GM23338 (cell line): ENCODE results near the gene ZNF697. TPM values are rescaled to one million over a fixed set of nuclear protein-coding genes. Genes with fewer than 3 reads are reported as not detected.
A peak's percentile ranks its signal among the peaks of the same experiment; 100 is the strongest.

Source experiments
- ATAC-seq: fragments of 200-7000 bp; cut with Tn5 transposase; 3 replicates; pipeline ENCODE4 v1.9.1; 2020
- DNase-seq: peaks from one replicate; pipeline ENCODE4 v3.0.0-alpha.2; 2015; ENCODE audit warnings: low spot score
- H2AFZ ChIP-seq: fragments of 200-600 bp; sonication (generic); 2 replicates; pipeline ENCODE4 v1.8.0; 2016; ENCODE audit warnings: antibody characterized with exemption, mild to moderate bottlenecking, moderate library complexity
- H3F3A ChIP-seq: fragments of 200-600 bp; sonication (generic); replicated peaks from 2 replicates; pipeline ENCODE4 v1.8.0; 2017; ENCODE audit warnings: antibody characterized with exemption, mixed run types, low read depth
- H3K27ac ChIP-seq: fragments of 200-600 bp; sonication (generic); 2 replicates; pipeline ENCODE4 v1.6.1; 2016; ENCODE audit warnings: low read depth
- H3K27me3 ChIP-seq: fragments of 200-600 bp; sonication (generic); 2 replicates; pipeline ENCODE4 v1.8.0; 2016; ENCODE audit warnings: mild to moderate bottlenecking, mixed run types, moderate library complexity; ENCODE audit not compliant: insufficient read depth
- H3K36me3 ChIP-seq: fragments of 200-600 bp; sonication (generic); 2 replicates; pipeline ENCODE4 v1.8.0; 2016; ENCODE audit warnings: mild to moderate bottlenecking; ENCODE audit not compliant: insufficient read depth
- H3K4me1 ChIP-seq: fragments of 200-600 bp; sonication (generic); 2 replicates; pipeline ENCODE4 v1.8.0; 2016; ENCODE audit warnings: mild to moderate bottlenecking, moderate library complexity; ENCODE audit not compliant: insufficient read depth
- H3K4me2 ChIP-seq: fragments of 200-600 bp; sonication (generic); 2 replicates; pipeline ENCODE4 v1.7.1; 2017; ENCODE audit warnings: mixed run types
- H3K4me3 ChIP-seq: fragments of 200-600 bp; sonication (generic); 2 replicates; pipeline ENCODE4 v1.6.1; 2016; ENCODE audit warnings: mixed run types
- H3K79me2 ChIP-seq: fragments of 200-600 bp; sonication (generic); replicated peaks from 2 replicates; pipeline ENCODE4 v1.8.0; 2017; ENCODE audit warnings: mild to moderate bottlenecking; ENCODE audit not compliant: insufficient read depth
- H3K9me2 ChIP-seq: fragments of 200-600 bp; sonication (generic); 2 replicates; pipeline ENCODE4 v1.8.0; 2017; ENCODE audit not compliant: insufficient read depth
- H4K20me1 ChIP-seq: fragments of 200-600 bp; sonication (generic); replicated peaks from 2 replicates; pipeline ENCODE4 v1.8.0; 2017; ENCODE audit warnings: mild to moderate bottlenecking; ENCODE audit not compliant: insufficient read depth
- H3K27ac Mint-ChIP-seq: 2 replicates; pipeline ENCODE4 v1.8.0; 2020; ENCODE audit warnings: inconsistent platforms, mild to moderate bottlenecking, moderate library complexity, mixed read lengths
- H3K27me3 Mint-ChIP-seq: 3 replicates; pipeline ENCODE4 v1.8.0; 2022; ENCODE audit warnings: low read depth, mild to moderate bottlenecking, moderate library complexity, mixed read lengths, inconsistent platforms; ENCODE audit not compliant: insufficient read depth, poor library complexity
- H3K36me3 Mint-ChIP-seq: 3 replicates; pipeline ENCODE4 v1.8.0; 2021; ENCODE audit warnings: low read depth, mild to moderate bottlenecking, inconsistent platforms, moderate library complexity, mixed read lengths
- H3K4me1 Mint-ChIP-seq: 3 replicates; pipeline ENCODE4 v1.8.0; 2020; ENCODE audit warnings: mild to moderate bottlenecking, inconsistent platforms, mixed read lengths
- H3K4me3 Mint-ChIP-seq: 3 replicates; pipeline ENCODE4 v1.8.0; 2021; ENCODE audit warnings: moderate library complexity, mild to moderate bottlenecking, inconsistent platforms, mixed read lengths
- H3K9me3 Mint-ChIP-seq: 3 replicates; pipeline ENCODE4 v1.8.0; 2020; ENCODE audit warnings: moderate library complexity, mild to moderate bottlenecking, inconsistent platforms, mixed read lengths
- CREB1 ChIP-seq: fragments of 250-450 bp; sonication (Bioruptor Pico); IDR thresholded peaks from 2 replicates; pipeline ENCODE4 v1.5.0; 2020; ENCODE audit warnings: low read depth, mild to moderate bottlenecking, moderate library complexity
- EZH2 ChIP-seq: fragments of 200-600 bp; sonication (generic); IDR thresholded peaks from one replicate; pipeline ENCODE4 v1.8.0; 2017; ENCODE audit warnings: antibody characterized with exemption, mild to moderate bottlenecking, low read depth; ENCODE audit not compliant: unreplicated experiment
- EZH2phosphoT487 ChIP-seq: fragments of 200-600 bp; sonication (generic); IDR thresholded peaks from one replicate; pipeline ENCODE4 v1.8.1; 2018; ENCODE audit warnings: antibody characterized with exemption; ENCODE audit not compliant: unreplicated experiment
- JUNB ChIP-seq: IDR thresholded peaks from one replicate; pipeline ENCODE4 v1.6.1; 2016; ENCODE audit warnings: antibody characterized with exemption; ENCODE audit not compliant: unreplicated experiment
- NANOG ChIP-seq: IDR thresholded peaks from 2 replicates; pipeline ENCODE4 v1.6.1; 2016; ENCODE audit warnings: antibody characterized with exemption, borderline replicate concordance
- POLR2AphosphoS5 ChIP-seq: IDR thresholded peaks from 2 replicates; pipeline ENCODE4 v1.6.1; 2016; ENCODE audit warnings: antibody characterized with exemption, low read depth
- STAT1 ChIP-seq: IDR thresholded peaks from one replicate; pipeline ENCODE4 v1.6.1; 2016; ENCODE audit warnings: antibody characterized with exemption; ENCODE audit not compliant: unreplicated experiment
- ZNF114 ChIP-seq: fragments of 250-450 bp; sonication (Bioruptor Pico); IDR thresholded peaks from 2 replicates; pipeline ENCODE4 v1.5.0; 2020; ENCODE audit warnings: mild to moderate bottlenecking, moderate library complexity
- ZNF331 ChIP-seq: fragments of 250-450 bp; sonication (Bioruptor Pico); IDR thresholded peaks from 2 replicates; pipeline ENCODE4 v1.5.0; 2020; ENCODE audit warnings: low read depth, mild to moderate bottlenecking, moderate library complexity
- polyA plus RNA-seq: library from polyadenylated mRNA; unstranded; fragments of >200 nt; fragmentation: Nextera tagmentation; extraction: Ambion mirVana; gene quantifications from 2 replicates; pipeline ENCODE4 v1.2.1, GENCODE V29; 2016
- total RNA-seq: library from RNA; depleted of rRNA; stranded (reverse); fragments of >200 nt; shearing (Covaris generic); gene quantifications from 2 replicates; pipeline ENCODE4 v1.2.3, GENCODE V29; 2014
- TF ChIP-seq, protein P1 (sequence below): IDR thresholded peaks from one replicate; pipeline ENCODE4 v1.6.1; 2018; ENCODE audit warnings: antibody characterized with exemption; ENCODE audit not compliant: unreplicated experiment
- TF ChIP-seq, protein P2 (sequence below): IDR thresholded peaks from 2 replicates; pipeline ENCODE4 v1.6.1; 2016; ENCODE audit warnings: antibody characterized with exemption
- TF ChIP-seq, protein P3 (sequence below), 2 experiments: fragments of 200-600 bp in 1 of 2; sonication (generic) in 1 of 2; conservative IDR thresholded peaks; 2 replicates each; pipeline versions ENCODE4 v1.5.1 to v1.6.1; 2016 to 2017; ENCODE audit warnings: antibody characterized with exemption in 2 of 2, low read depth in 2 of 2, mild to moderate bottlenecking in 2 of 2, moderate library complexity in 1 of 2
- TF ChIP-seq, protein P4 (sequence below): fragments of 250-450 bp; sonication (Bioruptor Pico); IDR thresholded peaks from 2 replicates; pipeline ENCODE4 v1.5.0; 2020; ENCODE audit warnings: mild to moderate bottlenecking, moderate library complexity

ZNF697 gene
- total and polyA plus RNA-seq, 2 experiments from 2014 or later, result 5.4 to 32.0 TPM

DNA sequence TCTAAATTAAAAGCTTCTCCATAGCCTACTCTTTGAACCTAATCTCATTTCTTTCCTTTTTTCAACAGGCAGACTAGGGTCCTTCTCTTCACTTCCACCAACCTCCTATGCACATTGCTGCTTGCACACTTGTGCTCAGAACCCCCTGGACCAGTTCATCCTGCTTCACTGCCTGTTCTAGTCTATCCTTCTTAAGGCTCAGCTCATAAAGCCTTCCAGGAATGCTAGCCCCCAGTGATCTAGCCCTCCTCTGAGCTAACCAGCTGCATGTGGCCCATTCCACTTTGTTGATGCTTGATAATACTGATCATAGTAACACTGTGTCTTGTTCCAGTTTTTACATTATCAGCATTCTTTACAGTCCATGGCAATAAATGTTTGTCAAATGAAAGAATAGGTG, 40.7 kb upstream of the ZNF697 start:
- Histone ChIP-seq H3K36me3 (no peaks in the 10 kb centered on the region), H3K4me2 (0 out of 2 replicates have a peak overlapping the region, but pooled peaks have one; percentile 8), H3K27ac (peak overlapping the region; percentile 0; the same call in 1 of the 2 replicates), H3K4me3 (no peak overlapping the region), H3K79me2 (no peaks in the 10 kb centered on the region), H4K20me1 (no peaks in the 10 kb centered on the region), H3K4me1 (peaks cover 36% of the 10 kb centered on the region), H3K9me2 (no peaks in the 10 kb centered on the region), H3F3A (no peaks in the 10 kb centered on the region), H3K27me3 (no peaks in the 10 kb centered on the region), H2AFZ (no peak overlapping the region)
- ATAC-seq (peak; percentile 57), DNase-seq (no peak)
- Mint-ChIP-seq H3K4me1 (peaks cover 54% of the 10 kb centered on the region), H3K36me3 (no peaks in the 10 kb centered on the region), H3K27me3 (no peaks in the 10 kb centered on the region), H3K4me3 (no peak overlapping the region), H3K9me3 (peaks cover 7% of the 10 kb centered on the region; the same call in 2 of the 3 replicates), H3K27ac (peak overlapping the region; percentile 38)
- TF ChIP-seq STAT1 (no peak), JUNB (no peak), POLR2AphosphoS5 (no peak), EZH2phosphoT487 (no peak), ZNF331 (CRISPR knock-in tag) (no peak), ZNF114 (CRISPR knock-in tag) (no peak), NANOG (no peak), EZH2 (no peak), CREB1 (no peak)
- TF ChIP-seq, protein P1, sequence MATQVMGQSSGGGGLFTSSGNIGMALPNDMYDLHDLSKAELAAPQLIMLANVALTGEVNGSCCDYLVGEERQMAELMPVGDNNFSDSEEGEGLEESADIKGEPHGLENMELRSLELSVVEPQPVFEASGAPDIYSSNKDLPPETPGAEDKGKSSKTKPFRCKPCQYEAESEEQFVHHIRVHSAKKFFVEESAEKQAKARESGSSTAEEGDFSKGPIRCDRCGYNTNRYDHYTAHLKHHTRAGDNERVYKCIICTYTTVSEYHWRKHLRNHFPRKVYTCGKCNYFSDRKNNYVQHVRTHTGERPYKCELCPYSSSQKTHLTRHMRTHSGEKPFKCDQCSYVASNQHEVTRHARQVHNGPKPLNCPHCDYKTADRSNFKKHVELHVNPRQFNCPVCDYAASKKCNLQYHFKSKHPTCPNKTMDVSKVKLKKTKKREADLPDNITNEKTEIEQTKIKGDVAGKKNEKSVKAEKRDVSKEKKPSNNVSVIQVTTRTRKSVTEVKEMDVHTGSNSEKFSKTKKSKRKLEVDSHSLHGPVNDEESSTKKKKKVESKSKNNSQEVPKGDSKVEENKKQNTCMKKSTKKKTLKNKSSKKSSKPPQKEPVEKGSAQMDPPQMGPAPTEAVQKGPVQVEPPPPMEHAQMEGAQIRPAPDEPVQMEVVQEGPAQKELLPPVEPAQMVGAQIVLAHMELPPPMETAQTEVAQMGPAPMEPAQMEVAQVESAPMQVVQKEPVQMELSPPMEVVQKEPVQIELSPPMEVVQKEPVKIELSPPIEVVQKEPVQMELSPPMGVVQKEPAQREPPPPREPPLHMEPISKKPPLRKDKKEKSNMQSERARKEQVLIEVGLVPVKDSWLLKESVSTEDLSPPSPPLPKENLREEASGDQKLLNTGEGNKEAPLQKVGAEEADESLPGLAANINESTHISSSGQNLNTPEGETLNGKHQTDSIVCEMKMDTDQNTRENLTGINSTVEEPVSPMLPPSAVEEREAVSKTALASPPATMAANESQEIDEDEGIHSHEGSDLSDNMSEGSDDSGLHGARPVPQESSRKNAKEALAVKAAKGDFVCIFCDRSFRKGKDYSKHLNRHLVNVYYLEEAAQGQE, result no peak
- TF ChIP-seq, protein P2, sequence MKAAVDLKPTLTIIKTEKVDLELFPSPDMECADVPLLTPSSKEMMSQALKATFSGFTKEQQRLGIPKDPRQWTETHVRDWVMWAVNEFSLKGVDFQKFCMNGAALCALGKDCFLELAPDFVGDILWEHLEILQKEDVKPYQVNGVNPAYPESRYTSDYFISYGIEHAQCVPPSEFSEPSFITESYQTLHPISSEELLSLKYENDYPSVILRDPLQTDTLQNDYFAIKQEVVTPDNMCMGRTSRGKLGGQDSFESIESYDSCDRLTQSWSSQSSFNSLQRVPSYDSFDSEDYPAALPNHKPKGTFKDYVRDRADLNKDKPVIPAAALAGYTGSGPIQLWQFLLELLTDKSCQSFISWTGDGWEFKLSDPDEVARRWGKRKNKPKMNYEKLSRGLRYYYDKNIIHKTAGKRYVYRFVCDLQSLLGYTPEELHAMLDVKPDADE, result no peak
- TF ChIP-seq, protein P3, sequence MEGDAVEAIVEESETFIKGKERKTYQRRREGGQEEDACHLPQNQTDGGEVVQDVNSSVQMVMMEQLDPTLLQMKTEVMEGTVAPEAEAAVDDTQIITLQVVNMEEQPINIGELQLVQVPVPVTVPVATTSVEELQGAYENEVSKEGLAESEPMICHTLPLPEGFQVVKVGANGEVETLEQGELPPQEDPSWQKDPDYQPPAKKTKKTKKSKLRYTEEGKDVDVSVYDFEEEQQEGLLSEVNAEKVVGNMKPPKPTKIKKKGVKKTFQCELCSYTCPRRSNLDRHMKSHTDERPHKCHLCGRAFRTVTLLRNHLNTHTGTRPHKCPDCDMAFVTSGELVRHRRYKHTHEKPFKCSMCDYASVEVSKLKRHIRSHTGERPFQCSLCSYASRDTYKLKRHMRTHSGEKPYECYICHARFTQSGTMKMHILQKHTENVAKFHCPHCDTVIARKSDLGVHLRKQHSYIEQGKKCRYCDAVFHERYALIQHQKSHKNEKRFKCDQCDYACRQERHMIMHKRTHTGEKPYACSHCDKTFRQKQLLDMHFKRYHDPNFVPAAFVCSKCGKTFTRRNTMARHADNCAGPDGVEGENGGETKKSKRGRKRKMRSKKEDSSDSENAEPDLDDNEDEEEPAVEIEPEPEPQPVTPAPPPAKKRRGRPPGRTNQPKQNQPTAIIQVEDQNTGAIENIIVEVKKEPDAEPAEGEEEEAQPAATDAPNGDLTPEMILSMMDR (conservative IDR thresholded peaks at IDR 0.05; ENCODE audit: low read depth in 2 of 2), result no peak
- TF ChIP-seq, protein P4, sequence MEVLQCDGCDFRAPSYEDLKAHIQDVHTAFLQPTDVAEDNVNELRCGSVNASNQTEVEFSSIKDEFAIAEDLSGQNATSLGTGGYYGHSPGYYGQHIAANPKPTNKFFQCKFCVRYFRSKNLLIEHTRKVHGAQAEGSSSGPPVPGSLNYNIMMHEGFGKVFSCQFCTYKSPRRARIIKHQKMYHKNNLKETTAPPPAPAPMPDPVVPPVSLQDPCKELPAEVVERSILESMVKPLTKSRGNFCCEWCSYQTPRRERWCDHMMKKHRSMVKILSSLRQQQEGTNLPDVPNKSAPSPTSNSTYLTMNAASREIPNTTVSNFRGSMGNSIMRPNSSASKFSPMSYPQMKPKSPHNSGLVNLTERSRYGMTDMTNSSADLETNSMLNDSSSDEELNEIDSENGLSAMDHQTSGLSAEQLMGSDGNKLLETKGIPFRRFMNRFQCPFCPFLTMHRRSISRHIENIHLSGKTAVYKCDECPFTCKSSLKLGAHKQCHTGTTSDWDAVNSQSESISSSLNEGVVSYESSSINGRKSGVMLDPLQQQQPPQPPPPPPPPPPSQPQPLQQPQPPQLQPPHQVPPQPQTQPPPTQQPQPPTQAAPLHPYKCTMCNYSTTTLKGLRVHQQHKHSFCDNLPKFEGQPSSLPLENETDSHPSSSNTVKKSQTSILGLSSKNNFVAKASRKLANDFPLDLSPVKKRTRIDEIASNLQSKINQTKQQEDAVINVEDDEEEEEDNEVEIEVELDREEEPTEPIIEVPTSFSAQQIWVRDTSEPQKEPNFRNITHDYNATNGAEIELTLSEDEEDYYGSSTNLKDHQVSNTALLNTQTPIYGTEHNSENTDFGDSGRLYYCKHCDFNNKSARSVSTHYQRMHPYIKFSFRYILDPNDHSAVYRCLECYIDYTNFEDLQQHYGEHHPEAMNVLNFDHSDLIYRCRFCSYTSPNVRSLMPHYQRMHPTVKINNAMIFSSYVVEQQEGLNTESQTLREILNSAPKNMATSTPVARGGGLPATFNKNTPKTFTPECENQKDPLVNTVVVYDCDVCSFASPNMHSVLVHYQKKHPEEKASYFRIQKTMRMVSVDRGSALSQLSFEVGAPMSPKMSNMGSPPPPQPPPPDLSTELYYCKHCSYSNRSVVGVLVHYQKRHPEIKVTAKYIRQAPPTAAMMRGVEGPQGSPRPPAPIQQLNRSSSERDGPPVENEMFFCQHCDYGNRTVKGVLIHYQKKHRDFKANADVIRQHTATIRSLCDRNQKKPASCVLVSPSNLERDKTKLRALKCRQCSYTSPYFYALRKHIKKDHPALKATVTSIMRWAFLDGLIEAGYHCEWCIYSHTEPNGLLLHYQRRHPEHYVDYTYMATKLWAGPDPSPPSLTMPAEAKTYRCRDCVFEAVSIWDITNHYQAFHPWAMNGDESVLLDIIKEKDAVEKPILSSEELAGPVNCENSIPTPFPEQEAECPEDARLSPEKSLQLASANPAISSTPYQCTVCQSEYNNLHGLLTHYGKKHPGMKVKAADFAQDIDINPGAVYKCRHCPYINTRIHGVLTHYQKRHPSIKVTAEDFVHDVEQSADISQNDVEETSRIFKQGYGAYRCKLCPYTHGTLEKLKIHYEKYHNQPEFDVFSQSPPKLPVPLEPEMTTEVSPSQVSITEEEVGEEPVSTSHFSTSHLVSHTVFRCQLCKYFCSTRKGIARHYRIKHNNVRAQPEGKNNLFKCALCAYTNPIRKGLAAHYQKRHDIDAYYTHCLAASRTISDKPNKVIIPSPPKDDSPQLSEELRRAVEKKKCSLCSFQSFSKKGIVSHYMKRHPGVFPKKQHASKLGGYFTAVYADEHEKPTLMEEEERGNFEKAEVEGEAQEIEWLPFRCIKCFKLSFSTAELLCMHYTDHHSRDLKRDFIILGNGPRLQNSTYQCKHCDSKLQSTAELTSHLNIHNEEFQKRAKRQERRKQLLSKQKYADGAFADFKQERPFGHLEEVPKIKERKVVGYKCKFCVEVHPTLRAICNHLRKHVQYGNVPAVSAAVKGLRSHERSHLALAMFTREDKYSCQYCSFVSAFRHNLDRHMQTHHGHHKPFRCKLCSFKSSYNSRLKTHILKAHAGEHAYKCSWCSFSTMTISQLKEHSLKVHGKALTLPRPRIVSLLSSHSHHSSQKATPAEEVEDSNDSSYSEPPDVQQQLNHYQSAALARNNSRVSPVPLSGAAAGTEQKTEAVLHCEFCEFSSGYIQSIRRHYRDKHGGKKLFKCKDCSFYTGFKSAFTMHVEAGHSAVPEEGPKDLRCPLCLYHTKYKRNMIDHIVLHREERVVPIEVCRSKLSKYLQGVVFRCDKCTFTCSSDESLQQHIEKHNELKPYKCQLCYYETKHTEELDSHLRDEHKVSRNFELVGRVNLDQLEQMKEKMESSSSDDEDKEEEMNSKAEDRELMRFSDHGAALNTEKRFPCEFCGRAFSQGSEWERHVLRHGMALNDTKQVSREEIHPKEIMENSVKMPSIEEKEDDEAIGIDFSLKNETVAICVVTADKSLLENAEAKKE (CRISPR knock-in tag), result no peak
